Large intestine (tissue), 3 donors: Measurements from ENCODE around the gene MGAT2. TPM values are rescaled to one million over a fixed set of nuclear protein-coding genes. Genes with fewer than 3 reads are reported as not detected.
"Not testable (repeated sequence)": the region's sequence is repeated elsewhere in the genome, so short reads cannot be mapped to it uniquely, and the experiment has no call there.

Source experiments
- DNase-seq, 2 donors: peaks; one replicate each; pipeline versions ENCODE4 v3.0.0 to v3.0.0-alpha.2; 2013
- H3K27ac ChIP-seq: one replicate; pipeline ENCODE4 v1.5.1; 2013; ENCODE audit warnings: low read length
- H3K27me3 ChIP-seq: 2 replicates; pipeline ENCODE4 v1.6.1; 2013; ENCODE audit warnings: low read length; ENCODE audit not compliant: control insufficient read depth, insufficient read depth
- H3K36me3 ChIP-seq: 2 replicates; pipeline ENCODE4 v1.6.1; 2013; ENCODE audit warnings: low read length; ENCODE audit not compliant: control insufficient read depth, insufficient read depth
- H3K4me1 ChIP-seq: one replicate; pipeline ENCODE4 v1.6.1; 2013; ENCODE audit warnings: low read length; ENCODE audit not compliant: control insufficient read depth, insufficient read depth
- H3K4me3 ChIP-seq: one replicate; pipeline ENCODE4 v1.5.1; 2013; ENCODE audit warnings: low read length
- H3K9me3 ChIP-seq: one replicate; pipeline ENCODE4 v1.6.1; 2013; ENCODE audit warnings: mild to moderate bottlenecking, low read depth, low read length, moderate library complexity; ENCODE audit not compliant: control insufficient read depth
- WGBS: methylation state at CpG from one replicate; pipeline ENCODE4 v1.1.5; 2013; ENCODE audit warnings: low lambda C conversion rate; ENCODE audit not compliant: insufficient coverage; 5-methylcytosine and 5-hydroxymethylcytosine counted together
- polyA plus RNA-seq: library from polyadenylated mRNA; unstranded; fragments of 120-200 nt; gene quantifications from one replicate; pipeline ENCODE4 v1.2.1, GENCODE V29; 2013

The MGAT2 gene
- polyA plus RNA-seq, 1 donor = 50.9 TPM

DNA sequence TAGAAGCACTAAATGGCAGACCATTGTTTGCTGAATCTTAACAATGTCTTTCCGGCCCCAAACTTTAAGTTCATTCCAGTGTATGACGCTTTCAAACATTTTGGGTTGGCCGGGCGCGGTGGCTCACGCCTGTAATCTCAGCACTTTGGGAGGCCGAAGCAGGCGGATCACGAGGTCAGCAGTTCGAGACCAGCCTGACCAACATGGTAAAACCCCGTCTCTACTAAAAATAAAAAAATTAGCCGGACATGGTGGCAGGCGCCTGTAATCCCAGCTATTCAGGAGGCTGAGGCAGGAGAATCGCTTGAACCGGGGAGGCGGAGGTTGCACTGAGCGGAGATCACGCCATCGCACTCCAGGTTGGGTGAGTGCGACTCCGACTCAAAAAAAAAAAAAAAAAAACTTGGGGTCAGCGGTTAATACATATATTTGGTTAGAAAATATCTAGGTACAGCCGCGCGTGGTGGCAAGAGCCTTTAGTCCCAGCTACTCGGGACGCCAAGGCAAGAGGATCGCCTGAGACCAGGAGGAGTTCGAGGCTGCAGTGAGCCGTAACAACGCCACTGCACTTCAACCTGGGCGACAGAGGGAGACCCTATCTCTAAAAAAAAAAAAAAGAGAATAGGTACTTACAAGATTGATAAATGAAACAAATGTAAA, 35.5 kb upstream of the MGAT2 start:
- H3K27me3 ChIP-seq, DNase-seq, H3K9me3 ChIP-seq, H3K4me1 ChIP-seq: not testable (repeated sequence)
- 0% methylated on average over 1 of the region's 32 CpGs for WGBS
- Histone ChIP-seq H3K36me3 (peaks cover 30% of the 10 kb centered on the region), H3K4me3 (peak overlapping the region; percentile 84), H3K27ac (peak overlapping the region; percentile 90)

DNA sequence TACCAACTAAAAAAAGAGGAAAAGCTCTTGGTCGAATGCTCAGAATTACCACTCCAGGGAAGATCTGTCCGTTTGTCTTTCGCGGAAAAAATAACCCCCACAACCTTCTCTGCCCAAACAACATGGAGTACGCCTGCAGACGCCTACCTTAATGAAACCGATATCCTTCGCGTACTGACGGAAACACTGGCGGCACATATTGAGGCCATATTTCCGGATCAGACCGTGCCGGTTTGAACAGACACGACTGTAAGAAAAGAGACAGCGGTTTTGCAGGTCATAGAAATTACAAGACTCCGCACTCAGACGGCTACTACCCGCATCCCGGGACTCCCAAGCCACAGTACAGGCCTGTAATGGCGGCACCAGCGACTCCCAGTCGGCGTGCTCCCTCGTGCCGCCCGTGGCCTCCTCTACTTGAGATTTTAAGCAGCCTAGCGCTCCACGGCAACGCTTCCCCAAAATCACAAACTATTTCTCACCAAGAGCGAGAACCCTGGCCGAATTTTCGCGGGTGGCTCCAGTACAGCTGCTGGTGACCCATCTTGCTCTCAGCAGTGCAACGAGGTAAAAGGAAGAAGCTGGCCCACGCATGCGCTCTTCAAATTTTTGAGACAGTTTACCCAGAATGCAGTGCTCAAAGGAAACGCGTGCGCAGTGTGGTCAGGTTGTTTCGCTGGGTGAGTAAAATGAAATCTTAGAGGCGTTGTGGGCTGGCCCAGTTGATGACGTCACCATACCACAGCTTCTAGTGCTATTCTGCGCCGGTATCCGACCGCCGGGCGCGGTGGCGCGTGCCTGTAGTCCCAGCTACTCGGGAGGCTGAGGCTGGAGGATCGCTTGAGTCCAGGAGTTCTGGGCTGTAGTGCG, 34.6 kb upstream of the MGAT2 start, which contains the start of gene RPS29:
RPS29 (minus strand) TSS at position 578 of the 870 bp plus-strand sequence; CDS start at position 544, 34 bp downstream.
- Histone ChIP-seq H3K4me3 (peak within 1 kb of the TSS; percentile 84), H3K4me1 (peaks cover 9% of the 10 kb centered on the region), H3K27me3 (no peaks in the 10 kb centered on the region), H3K27ac (peak within 1 kb of the TSS; percentile 90), H3K9me3 (no peaks in the 10 kb centered on the region), H3K36me3 (peaks cover 30% of the 10 kb centered on the region)
- peak; percentile 99 for DNase-seq
- 0% methylated on average over 2 of the region's 55 CpGs for WGBS

DNA sequence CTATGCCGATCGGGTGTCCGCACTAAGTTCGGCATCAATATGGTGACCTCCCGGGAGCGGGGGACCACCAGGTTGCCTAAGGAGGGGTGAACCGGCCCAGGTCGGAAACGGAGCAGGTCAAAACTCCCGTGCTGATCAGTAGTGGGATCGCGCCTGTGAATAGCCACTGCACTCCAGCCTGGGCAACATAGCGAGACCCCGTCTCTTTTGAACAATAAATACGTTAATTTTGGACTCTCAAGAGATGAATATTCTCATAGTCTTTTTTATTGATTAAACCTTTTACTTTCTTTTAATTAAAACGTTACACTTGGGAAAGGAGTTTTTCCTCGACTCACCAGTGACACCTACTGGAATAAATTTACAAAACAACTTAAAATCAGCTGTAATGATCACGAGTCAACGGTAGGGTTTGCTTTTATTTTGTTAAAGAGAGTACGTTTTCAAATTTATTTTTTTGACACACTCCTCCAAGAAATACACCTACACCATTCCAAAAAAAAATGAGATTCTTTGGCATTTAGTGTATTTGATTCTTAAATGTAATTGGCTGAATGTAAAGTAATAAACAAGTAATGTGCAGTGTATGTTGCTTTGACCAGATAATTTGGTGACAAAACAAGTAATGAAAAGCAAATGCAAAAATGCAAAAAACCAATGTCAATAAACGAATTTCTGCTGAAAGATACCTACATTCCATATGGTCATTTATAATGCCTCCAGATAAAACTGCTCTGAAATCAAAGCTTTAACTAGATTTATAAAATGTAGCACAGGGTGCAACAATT, 33.7 kb upstream of the MGAT2 start:
- H3K4me3 ChIP-seq = peak overlapping the region; percentile 84
- H3K27me3 ChIP-seq = no peaks in the 10 kb centered on the region
- peaks cover 26% of the 10 kb centered on the region for H3K36me3 ChIP-seq
- DNase-seq = peak in 1 of 2 donors; percentile 84
- peak overlapping the region; percentile 90 for H3K27ac ChIP-seq
- WGBS = 3% methylated on average over 6 of the region's 21 CpGs
- no peaks in the 10 kb centered on the region for H3K9me3 ChIP-seq
- peaks cover 9% of the 10 kb centered on the region for H3K4me1 ChIP-seq

DNA sequence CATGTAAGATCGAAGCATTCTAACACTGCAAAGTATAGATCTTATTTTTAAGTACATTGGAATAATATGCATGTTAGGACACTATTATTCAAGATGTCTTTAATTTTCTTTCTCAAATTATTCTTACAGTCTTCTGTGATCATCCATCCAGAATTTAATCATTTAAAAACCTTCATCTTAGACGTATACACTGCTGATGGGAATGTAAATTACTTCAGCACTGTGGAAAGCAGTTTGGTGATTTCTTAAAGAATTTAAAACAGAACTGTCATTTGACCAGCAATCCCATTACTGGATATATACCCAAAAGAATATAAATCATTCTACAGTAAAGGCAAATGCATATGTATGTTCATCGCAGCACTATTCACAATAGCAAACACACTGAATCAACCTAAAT, 31.2 kb upstream of the MGAT2 start:
- Histone ChIP-seq H3K27ac (no peak overlapping the region), H3K36me3 (peaks cover 2% of the 10 kb centered on the region), H3K27me3 (no peaks in the 10 kb centered on the region), H3K4me3 (no peak overlapping the region), H3K9me3 (no peaks in the 10 kb centered on the region), H3K4me1 (peaks cover 11% of the 10 kb centered on the region)
- WGBS = 100% methylated on average over 1 of the region's 3 CpGs
- no peak for DNase-seq

DNA sequence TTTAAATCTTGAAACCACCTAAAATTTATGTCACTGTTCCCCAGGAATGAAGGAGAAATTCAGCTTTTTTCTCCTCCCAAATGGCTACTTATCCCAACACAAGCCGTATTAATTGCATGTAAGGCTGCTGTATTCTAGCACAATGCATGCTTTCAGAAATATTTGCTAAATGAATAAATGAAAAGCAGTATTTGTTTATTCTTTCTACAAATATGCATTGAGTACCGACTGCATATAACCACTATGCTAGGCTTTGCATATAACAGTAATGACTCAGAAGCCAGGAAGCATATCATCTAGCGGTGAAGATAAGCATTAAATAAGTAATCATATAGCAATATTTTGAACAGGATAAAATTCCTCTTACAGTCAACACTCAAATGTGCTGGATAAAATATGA, 27.6 kb upstream of the MGAT2 start:
- 100% methylated on average over 1 of the region's 3 CpGs for WGBS
- no peaks in the 10 kb centered on the region for H3K9me3 ChIP-seq
- DNase-seq = no peak
- no peaks in the 10 kb centered on the region for H3K27me3 ChIP-seq
- H3K4me3 ChIP-seq = no peak overlapping the region
- peaks cover 19% of the 10 kb centered on the region for H3K4me1 ChIP-seq
- no peak overlapping the region for H3K27ac ChIP-seq
- no peaks in the 10 kb centered on the region for H3K36me3 ChIP-seq

DNA sequence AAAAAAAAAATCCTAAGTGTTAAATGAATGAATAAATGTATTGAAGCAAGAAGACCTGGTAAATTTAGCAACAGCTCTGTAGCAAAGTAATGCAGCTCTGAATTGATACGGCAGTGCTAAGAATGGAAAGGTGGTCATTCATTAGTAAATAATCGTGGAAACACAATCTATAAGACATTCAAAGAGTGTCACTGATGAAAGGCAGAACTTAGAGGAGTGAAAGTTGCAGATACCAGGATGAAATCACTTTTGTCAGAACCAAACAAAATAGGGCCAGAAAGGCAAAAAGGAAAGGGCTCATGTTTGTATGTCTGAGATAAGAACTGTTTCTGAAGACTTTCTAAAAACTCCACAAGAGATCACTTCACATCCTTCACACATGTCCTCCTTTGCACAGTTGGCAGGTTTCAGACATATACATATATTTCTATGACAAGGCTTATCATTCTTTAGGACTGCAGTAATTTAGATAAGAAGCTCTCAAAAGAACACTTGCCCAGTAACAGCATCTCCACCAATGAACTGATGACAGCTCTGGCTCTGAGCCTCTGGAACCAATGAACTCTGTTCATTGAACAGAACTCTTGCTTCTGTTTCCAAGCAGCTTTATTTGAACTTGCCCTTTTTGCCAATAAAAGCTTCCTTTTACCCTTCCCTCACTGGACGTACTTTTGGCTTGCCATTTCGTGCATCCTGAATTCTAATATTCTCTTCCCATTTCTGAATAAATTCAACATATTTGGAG, 26.1 kb upstream of the MGAT2 start:
- H3K4me3 ChIP-seq = no peak overlapping the region
- WGBS = 20% methylated on average over 3 of the region's 4 CpGs
- peaks cover 19% of the 10 kb centered on the region for H3K4me1 ChIP-seq
- peak; percentile 91 to 94 for DNase-seq
- no peaks in the 10 kb centered on the region for H3K36me3 ChIP-seq
- peak overlapping the region; percentile 80 for H3K27ac ChIP-seq
- H3K27me3 ChIP-seq = no peaks in the 10 kb centered on the region
- H3K9me3 ChIP-seq = no peaks in the 10 kb centered on the region

DNA sequence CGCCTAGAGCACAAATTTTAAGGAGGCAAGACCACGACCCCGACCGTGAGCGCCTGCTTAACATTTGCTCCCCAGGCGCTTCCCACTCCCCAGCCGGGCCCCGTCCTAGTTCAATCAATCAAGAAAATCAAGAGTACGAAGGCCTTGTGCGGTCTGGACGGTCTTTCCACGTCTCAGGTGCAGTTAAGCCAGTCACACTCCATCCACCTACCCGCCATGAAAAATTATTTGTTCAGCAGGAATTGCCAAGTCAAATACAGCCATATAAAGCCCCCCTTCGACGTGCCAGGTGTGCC, 22.5 kb upstream of the MGAT2 start:
- WGBS = no CpG with 5 or more reads among the region's 15 CpGs
- peaks cover 19% of the 10 kb centered on the region for H3K4me1 ChIP-seq
- no peaks in the 10 kb centered on the region for H3K27me3 ChIP-seq

DNA sequence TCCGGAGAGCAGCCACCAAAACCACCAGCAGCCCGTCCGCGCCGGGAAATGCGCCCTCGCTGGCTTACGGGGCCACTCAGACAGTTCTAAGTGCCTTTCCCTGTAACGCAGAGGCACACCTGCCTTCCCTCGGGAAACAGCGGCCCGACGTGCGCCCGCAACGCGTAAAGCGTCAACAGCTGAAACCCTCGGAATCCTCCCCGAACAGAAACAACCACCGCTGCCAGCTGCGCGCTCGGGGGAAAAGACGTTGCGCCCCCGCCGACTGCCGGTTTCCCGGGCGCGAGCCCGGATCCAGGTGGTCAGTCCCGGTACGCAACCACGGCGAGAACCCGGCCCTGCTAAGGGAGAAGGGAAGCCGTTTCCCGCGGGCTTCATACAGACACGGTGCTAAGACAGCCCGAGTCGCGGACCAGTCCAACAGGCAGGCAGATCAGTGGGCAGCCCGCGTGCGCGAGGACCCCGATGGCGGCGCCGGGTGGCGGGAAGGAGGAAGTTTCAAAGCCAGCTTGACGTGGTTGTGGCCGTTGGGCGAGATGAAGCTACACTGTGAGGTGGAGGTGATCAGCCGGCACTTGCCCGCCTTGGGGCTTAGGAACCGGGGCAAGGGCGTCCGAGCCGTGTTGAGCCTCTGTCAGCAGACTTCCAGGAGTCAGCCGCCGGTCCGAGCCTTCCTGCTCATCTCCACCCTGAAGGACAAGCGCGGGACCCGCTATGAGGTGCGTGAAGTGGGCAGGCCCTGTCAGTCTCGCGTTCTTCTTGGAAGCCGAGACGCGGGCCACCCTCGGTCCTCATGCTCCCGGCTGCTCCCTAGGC, 21.9 kb upstream of the MGAT2 start, which contains the start of gene LRR1:
LRR1 (plus strand) TSS at position 456 of the 816 bp plus-strand sequence; CDS start at position 537, 81 bp downstream.
- H3K4me3 ChIP-seq = peak within 1 kb of the TSS; percentile 77
- WGBS = no CpG with 5 or more reads among the region's 77 CpGs
- peak within 1 kb of the TSS; percentile 93 for H3K27ac ChIP-seq
- peaks cover 16% of the 10 kb centered on the region for H3K4me1 ChIP-seq
- H3K9me3 ChIP-seq = no peaks in the 10 kb centered on the region
- peak; percentile 70 to 93 for DNase-seq
- H3K27me3 ChIP-seq = no peaks in the 10 kb centered on the region
- H3K36me3 ChIP-seq = peaks cover 3% of the 10 kb centered on the region

More for the DNA sequence above, 22.5 kb upstream of the MGAT2 start:
- H3K36me3 ChIP-seq = peaks cover 3% of the 10 kb centered on the region
- no peaks in the 10 kb centered on the region for H3K9me3 ChIP-seq
- DNase-seq = no peak
- peak overlapping the region; percentile 93 for H3K27ac ChIP-seq
- H3K4me3 ChIP-seq = peak overlapping the region; percentile 77

DNA sequence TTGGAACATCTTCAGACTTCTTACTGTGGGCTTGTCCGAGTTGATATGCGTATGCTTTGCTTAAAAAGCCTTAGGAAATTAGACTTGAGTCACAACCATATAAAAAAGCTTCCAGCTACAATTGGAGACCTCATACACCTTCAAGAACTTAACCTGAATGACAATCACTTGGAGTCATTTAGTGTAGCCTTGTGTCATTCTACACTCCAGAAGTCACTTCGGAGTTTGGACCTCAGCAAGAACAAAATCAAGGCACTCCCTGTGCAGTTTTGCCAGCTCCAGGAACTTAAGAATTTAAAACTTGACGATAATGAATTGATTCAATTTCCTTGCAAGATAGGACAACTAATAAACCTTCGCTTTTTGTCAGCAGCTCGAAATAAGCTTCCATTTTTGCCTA, 13.0 kb upstream of the MGAT2 start:
- Histone ChIP-seq H3K9me3 (no peaks in the 10 kb centered on the region), H3K27me3 (no peaks in the 10 kb centered on the region), H3K4me1 (no peaks in the 10 kb centered on the region), H3K4me3 (no peak overlapping the region), H3K36me3 (peaks cover 13% of the 10 kb centered on the region), H3K27ac (no peak overlapping the region)
- WGBS = 61% methylated on average over 4 of the region's 6 CpGs
- DNase-seq = peak in 1 of 2 donors; percentile 55
